CD4-positive, alpha-beta T cell treated with Interleukin-4 for 1 hour (primary cell): ENCODE results near the gene SPARCL1.

Experiments used
- DNase-seq, 2 donors: peaks; one replicate each; pipeline ENCODE4 v3.0.0-alpha.2; 2020 to 2022

Gene SPARCL1

GRCh38 chr4:87540146-87541058 is 11.2 kb upstream of the SPARCL1 start:
- DNase-seq: no peak

GRCh38 chr4:87532907-87533306 is 3.7 kb upstream of the SPARCL1 start:
- DNase-seq: no peak

GRCh38 chr4:87532109-87532508 is 2.9 kb upstream of the SPARCL1 start:
- DNase-seq: no peak

GRCh38 chr4:87531621-87532020 is 2.4 kb upstream of the SPARCL1 start:
- no peak for DNase-seq

- no peak for DNase-seq
These were observed 1.7 kb upstream of the SPARCL1 start for GRCh38 chr4:87530868-87531267.

GRCh38 chr4:87530229-87530628 is 1.1 kb upstream of the SPARCL1 start:
- no peak for DNase-seq

- no peak for DNase-seq
These were observed 1.6 kb downstream of the SPARCL1 start for GRCh38 chr4:87527431-87528220.

- no peak for DNase-seq
These were observed 3.4 kb downstream of the SPARCL1 start for GRCh38 chr4:87525636-87526295.

GRCh38 chr4:87524456-87524855 is 4.7 kb downstream of the SPARCL1 start:
- DNase-seq: no peak

- no peak for DNase-seq
These were observed 5.9 kb downstream of the SPARCL1 start for GRCh38 chr4:87523307-87523706.

- no peak for DNase-seq
These were observed 7.3 kb downstream of the SPARCL1 start for GRCh38 chr4:87521757-87522374.

- no peak for DNase-seq
These were observed 7.9 kb downstream of the SPARCL1 start for GRCh38 chr4:87521319-87521718.

GRCh38 chr4:87517621-87518020 is 11.6 kb downstream of the SPARCL1 start:
- DNase-seq: no peak

- no peak for DNase-seq
These were observed 12.5 kb downstream of the SPARCL1 start for GRCh38 chr4:87516683-87517082.

GRCh38 chr4:87512400-87512799 is 16.8 kb downstream of the SPARCL1 start:
- no peak for DNase-seq

- DNase-seq: no peak
These were observed 17.7 kb downstream of the SPARCL1 start for GRCh38 chr4:87511500-87511899.

GRCh38 chr4:87510747-87511146 is 18.4 kb downstream of the SPARCL1 start:
- no peak for DNase-seq

GRCh38 chr4:87506974-87507701 is 22.0 kb downstream of the SPARCL1 start:
- no peak for DNase-seq

GRCh38 chr4:87505862-87506261 is 23.3 kb downstream of the SPARCL1 start:
- no peak for DNase-seq

- DNase-seq: no peak
These were observed 26.5 kb downstream of the SPARCL1 start for GRCh38 chr4:87502580-87503238.

GRCh38 chr4:87500092-87500462 is 29.1 kb downstream of the SPARCL1 start:
- no peak for DNase-seq
